GM06990 (cell line): ENCODE results near the gene ST6GAL1.

Experiments
- DNase-seq: peaks from one replicate; pipeline ENCODE4 v3.0.0-alpha.2; 2011; ENCODE audit not compliant: insufficient read length; ENCODE audit errors: extremely low read depth
- H3K27me3 ChIP-seq: replicated peaks from 2 replicates; pipeline ENCODE4 v1.6.0; 2011; ENCODE audit warnings: low read length; ENCODE audit not compliant: control insufficient read depth, insufficient read depth
- H3K36me3 ChIP-seq: 2 replicates; pipeline ENCODE4 v1.5.1; 2011; ENCODE audit warnings: low read length; ENCODE audit not compliant: control insufficient read depth, insufficient read depth
- H3K4me3 ChIP-seq: replicated peaks from 2 replicates; pipeline ENCODE4 v1.5.1; 2011; ENCODE audit warnings: low read depth, mild to moderate bottlenecking, control low read depth, low read length
- TF ChIP-seq, protein P1 (sequence below): IDR thresholded peaks from 2 replicates; pipeline ENCODE4 v1.5.1; 2011; ENCODE audit warnings: low read length, control low read depth, mild to moderate bottlenecking, inconsistent platforms; ENCODE audit not compliant: insufficient read depth, poor library complexity, severe bottlenecking

The ST6GAL1 gene

DNA sequence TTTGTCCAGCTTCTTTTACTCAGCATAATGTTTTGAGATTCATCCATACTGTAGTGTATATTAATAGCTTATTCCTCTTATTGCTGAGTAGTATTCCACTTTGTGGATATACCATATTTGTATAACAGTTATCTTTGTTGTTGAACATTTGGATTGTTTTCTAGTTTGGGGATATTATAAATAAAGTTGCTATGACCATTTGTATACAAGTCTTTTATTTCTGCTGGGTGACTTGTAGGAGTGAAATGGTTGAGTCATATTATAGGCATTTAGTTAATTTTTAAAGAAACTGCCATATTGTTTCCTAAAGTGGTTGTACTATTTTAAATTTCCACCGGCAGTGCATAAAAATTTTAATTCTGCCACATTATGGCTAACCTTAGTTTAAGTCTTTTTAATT lies 155.6 kb downstream of the ST6GAL1 start:
- TF ChIP-seq, protein P1, sequence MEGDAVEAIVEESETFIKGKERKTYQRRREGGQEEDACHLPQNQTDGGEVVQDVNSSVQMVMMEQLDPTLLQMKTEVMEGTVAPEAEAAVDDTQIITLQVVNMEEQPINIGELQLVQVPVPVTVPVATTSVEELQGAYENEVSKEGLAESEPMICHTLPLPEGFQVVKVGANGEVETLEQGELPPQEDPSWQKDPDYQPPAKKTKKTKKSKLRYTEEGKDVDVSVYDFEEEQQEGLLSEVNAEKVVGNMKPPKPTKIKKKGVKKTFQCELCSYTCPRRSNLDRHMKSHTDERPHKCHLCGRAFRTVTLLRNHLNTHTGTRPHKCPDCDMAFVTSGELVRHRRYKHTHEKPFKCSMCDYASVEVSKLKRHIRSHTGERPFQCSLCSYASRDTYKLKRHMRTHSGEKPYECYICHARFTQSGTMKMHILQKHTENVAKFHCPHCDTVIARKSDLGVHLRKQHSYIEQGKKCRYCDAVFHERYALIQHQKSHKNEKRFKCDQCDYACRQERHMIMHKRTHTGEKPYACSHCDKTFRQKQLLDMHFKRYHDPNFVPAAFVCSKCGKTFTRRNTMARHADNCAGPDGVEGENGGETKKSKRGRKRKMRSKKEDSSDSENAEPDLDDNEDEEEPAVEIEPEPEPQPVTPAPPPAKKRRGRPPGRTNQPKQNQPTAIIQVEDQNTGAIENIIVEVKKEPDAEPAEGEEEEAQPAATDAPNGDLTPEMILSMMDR = no peak
- Histone ChIP-seq H3K27me3 (no peaks in the 10 kb centered on the region), H3K4me3 (no peak overlapping the region), H3K36me3 (no peaks in the 10 kb centered on the region)
- DNase-seq = no peak

DNA sequence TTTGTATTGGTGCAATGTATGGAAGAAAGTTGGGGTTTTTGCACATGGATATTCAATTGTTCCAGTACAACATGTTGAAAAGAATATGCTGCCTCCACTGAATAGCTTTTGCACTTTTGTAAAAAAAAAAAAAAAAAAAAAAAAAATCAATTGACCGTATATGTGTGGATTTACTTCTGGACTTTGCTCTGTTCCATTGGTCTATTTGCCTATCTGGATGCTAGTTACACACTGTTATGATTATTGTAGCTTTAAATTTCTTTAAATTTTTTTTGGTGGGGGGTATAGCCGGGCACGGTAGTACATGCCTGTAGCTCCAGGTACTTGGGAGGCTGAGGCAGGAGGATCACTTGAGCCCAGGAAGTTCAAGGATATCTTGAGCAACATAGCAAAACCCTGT lies 156.5 kb downstream of the ST6GAL1 start:
- TF ChIP-seq, protein P1 = no peak
- Histone ChIP-seq H3K4me3 (no peak overlapping the region), H3K36me3 (no peaks in the 10 kb centered on the region), H3K27me3 (no peaks in the 10 kb centered on the region)
- DNase-seq = no peak

GRCh38 chr3:187088701-187089100 lies 158.4 kb downstream of the ST6GAL1 start:
- DNase-seq = no peak
- Histone ChIP-seq H3K27me3 (no peaks in the 10 kb centered on the region), H3K36me3 (no peaks in the 10 kb centered on the region), H3K4me3 (no peak overlapping the region)
- TF ChIP-seq, protein P1 = no peak

GRCh38 chr3:187093320-187093719 lies 163.0 kb downstream of the ST6GAL1 start:
- H3K27me3 ChIP-seq = no peaks in the 10 kb centered on the region
- DNase-seq = no peak
- H3K36me3 ChIP-seq = no peaks in the 10 kb centered on the region
- TF ChIP-seq, protein P1 = no peak
- H3K4me3 ChIP-seq = no peak overlapping the region

- Histone ChIP-seq H3K36me3 (no peaks in the 10 kb centered on the region), H3K4me3 (no peak overlapping the region), H3K27me3 (no peaks in the 10 kb centered on the region)
- TF ChIP-seq, protein P1 = no peak
- DNase-seq = no peak
These were observed 168.7 kb downstream of the ST6GAL1 start for GRCh38 chr3:187098923-187099512.
